HG03571 (cell line): ENCODE measurements around the gene NEURL1.
A peak's percentile ranks its signal among the peaks of the same experiment; 100 is the strongest.

Experiments
- ATAC-seq: cut with Tn5 transposase; IDR thresholded peaks from one replicate; pipeline ENCODE4 v1.9.1; 2021; ENCODE audit not compliant: unreplicated experiment

The NEURL1 gene

GRCh38 chr10:103493362-103493915, at the start of gene NEURL1:
TSS of gene NEURL1 (plus strand) at chr10:103493705. CDS start at chr10:103494388, 683 bp downstream.
- no peak for ATAC-seq

GRCh38 chr10:103444478-103444877, 49.0 kb upstream of the NEURL1 start:
- ATAC-seq, result no peak

GRCh38 chr10:103445366-103445765, 48.1 kb upstream of the NEURL1 start:
- ATAC-seq, result no peak

- no peak for ATAC-seq
Measured at GRCh38 chr10:103445767-103446567, 47.5 kb upstream of the NEURL1 start.

- no peak for ATAC-seq
Measured at GRCh38 chr10:103447187-103447586, 46.3 kb upstream of the NEURL1 start.

- ATAC-seq, result no peak
Measured at GRCh38 chr10:103448746-103449145, 44.8 kb upstream of the NEURL1 start.

GRCh38 chr10:103449208-103450144, 44.0 kb upstream of the NEURL1 start:
- ATAC-seq, result no peak

- no peak for ATAC-seq
Measured at GRCh38 chr10:103450201-103450695, 43.3 kb upstream of the NEURL1 start.

- ATAC-seq, result no peak
Measured at GRCh38 chr10:103451091-103451813, 42.3 kb upstream of the NEURL1 start.

GRCh38 chr10:103451831-103452505, 41.5 kb upstream of the NEURL1 start, which contains the start of gene CALHM2:
TSS of gene CALHM2 (minus strand) at chr10:103452370. CDS start at chr10:103449941, 2,429 bp downstream.
- ATAC-seq, result peak; percentile 58

- ATAC-seq, result no peak
Measured at GRCh38 chr10:103452506-103453230, 40.8 kb upstream of the NEURL1 start.

- ATAC-seq, result no peak
Measured at GRCh38 chr10:103454026-103454425, 39.5 kb upstream of the NEURL1 start.

- no peak for ATAC-seq
Measured at GRCh38 chr10:103455235-103455634, 38.3 kb upstream of the NEURL1 start.

- no peak for ATAC-seq
Measured at GRCh38 chr10:103456074-103456660, 37.3 kb upstream of the NEURL1 start.

GRCh38 chr10:103457176-103457712, 36.3 kb upstream of the NEURL1 start:
- no peak for ATAC-seq

- ATAC-seq, result no peak
Measured at GRCh38 chr10:103457896-103458583, 35.5 kb upstream of the NEURL1 start.

- no peak for ATAC-seq
Measured at GRCh38 chr10:103458720-103459119, 34.8 kb upstream of the NEURL1 start, which contains the start of gene CALHM1. TSS of gene CALHM1 (minus strand) at chr10:103458900. CDS start at chr10:103458751, 149 bp downstream.

GRCh38 chr10:103459615-103460014, 33.9 kb upstream of the NEURL1 start:
- no peak for ATAC-seq
